ENCODE data around the gene FZD1.
A peak's percentile ranks its signal among the peaks of the same experiment; 100 is the strongest.

FZD1 gene

GRCh38 chr7:91264046-91264923 lies at the start of gene FZD1:
FZD1 (plus strand) TSS chr7:91264433; CDS start chr7:91264881, 448 bp downstream.
- DNase-seq, result peak; percentile 98 to 99 (median 98)

DNA sequence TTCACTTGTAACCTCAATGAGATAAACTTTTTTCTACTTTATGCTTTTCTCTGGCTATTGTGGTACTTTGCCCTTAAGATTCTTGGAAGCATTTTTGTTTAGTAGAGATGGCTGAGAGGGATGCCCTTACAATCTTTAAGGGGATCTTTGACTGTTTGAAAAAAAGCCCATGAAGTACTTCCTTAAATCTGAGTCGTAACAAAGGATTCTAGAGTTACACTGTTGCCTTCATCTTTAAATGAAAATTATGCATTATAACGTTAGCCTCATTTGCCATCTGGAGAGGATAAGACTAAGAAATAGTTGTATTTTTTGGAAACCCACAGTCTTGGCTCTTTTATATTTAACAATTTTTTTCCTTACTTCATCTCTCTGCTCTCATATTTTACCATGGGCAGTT lies 37.8 kb upstream of the FZD1 start:
- no peak for DNase-seq

DNA sequence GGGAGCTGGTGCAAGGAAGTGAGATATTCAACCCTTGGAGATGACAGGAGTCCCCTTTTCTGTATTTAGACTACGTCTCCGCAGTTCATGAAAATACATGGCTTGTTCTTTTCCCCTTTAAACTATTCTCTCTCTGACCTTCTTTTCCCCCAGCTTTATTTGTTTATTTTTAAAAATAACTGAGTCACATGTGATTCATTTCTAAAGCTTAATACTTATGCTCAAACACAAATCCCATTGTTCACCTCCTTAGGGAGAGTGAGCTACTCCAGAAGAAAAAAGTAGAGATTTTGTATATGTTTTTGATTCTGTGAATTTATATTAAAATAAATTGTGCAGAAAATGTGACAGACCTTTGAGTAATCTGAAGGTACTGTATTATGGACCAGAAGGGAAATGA lies 35.9 kb upstream of the FZD1 start:
- no peak for DNase-seq

GRCh38 chr7:91228927-91229558 lies 35.2 kb upstream of the FZD1 start:
- DNase-seq, result no peak

GRCh38 chr7:91230100-91230499 lies 34.1 kb upstream of the FZD1 start:
- DNase-seq, result no peak

DNA sequence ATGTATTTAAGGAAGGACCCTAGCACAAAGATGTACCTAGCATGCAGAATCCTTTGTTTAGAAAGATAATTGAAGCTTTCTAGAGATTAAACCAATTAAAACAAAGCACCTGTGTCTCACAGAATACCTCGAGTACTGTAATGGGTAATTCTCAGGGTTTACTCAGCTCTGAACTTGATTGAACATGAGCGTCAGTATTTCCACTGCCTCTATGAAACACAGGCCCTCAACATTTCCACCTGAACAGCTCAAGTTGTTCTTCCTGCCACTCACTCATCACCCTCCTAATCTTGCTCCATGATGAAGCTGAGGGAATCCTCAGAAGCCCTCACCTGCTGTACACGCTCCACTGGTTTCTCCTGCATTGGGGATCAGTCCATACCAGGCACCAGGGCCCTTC lies 33.7 kb upstream of the FZD1 start:
- DNase-seq, result no peak

- DNase-seq, result no peak
These were observed 31.0 kb upstream of the FZD1 start for GRCh38 chr7:91233212-91233611.

DNA sequence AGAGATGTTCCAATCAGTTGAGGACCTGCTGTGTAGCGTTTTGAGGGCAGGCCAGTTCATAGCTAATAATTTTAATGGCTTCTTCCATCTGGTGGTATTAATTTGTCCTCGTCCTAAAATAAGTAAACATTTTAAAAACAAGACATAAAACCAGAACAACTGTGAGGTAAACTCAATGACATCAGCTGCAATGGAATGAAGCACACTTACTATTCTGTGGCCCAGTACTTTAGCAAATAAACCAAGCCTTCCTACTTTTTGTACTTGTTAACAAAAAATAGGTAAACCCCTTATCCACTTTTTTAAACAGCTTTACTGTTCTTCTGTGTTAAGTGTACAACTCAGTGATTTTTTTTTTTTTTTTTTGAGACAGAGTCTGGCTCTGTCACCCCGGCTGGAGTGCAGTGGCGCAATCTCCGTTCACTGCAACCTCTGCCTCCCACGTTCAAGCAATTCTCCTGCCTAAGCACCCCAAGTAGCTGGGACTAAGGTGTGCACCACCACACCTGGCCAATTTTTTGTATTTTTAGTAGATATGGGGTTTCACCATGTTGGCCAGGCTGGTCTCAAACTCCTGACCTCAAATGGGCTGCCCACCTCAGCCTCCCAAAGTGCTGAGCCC lies 28.9 kb upstream of the FZD1 start:
- no peak for DNase-seq

DNA sequence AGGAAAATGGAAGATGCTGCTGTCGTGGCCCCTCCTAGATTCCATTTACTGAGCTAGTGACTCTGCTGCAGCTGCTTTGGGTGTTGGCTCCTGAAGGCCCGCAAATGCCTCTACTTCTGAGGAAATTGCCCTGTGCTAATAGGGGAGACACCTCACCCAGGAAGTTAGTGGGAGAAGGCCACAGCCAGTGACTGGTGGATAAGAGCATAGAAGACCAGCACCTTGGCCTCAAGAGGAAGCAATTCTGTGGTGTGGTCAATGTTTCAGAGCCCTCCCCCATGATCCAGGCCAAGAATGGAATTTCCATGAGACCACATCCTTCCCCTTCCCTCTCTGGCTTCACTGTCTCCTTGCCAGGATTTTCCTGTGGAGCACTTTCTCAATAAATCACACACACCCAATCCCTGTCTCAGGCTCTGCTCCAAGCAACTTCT lies 25.0 kb upstream of the FZD1 start:
- peak; percentile 86 to 93 (median 89) for DNase-seq

GRCh38 chr7:91239772-91240171 lies 24.5 kb upstream of the FZD1 start:
- no peak for DNase-seq

GRCh38 chr7:91240376-91240941 lies 23.8 kb upstream of the FZD1 start:
- peak; percentile 41 to 78 (median 73) for DNase-seq

GRCh38 chr7:91242097-91242844 lies 22.0 kb upstream of the FZD1 start:
- DNase-seq, result no peak

DNA sequence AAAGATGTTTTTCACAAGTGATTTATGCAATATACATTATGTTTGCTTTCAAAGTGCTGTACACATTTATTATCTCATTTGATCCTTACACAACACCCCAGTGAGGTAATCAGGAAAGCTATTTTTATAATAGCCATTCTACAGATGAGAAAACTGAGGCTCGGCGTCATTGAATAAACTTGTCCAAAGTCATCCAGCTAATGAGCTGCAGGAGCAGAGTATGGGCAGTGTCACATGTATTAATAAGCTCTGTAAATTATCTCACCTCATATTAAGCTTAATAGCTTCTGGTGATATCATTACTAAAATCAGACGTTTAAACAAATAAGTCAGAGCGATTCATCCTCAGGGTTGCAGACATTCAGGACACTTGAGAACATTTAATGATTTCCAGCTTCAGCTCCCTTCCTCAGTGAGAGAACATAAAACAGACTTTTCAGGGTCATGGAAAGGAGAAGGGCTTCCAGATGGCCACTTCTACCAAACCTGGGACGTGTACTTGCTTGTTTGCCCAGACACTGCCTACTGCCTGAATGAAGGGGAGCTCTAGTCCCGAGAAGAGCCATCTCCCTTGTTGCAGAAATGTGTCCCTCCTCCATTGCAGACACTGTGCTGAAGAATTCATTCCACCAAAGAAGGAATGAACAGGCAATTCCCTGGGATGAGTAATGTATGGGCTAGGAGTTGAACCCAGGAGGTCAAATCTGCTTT lies 20.5 kb upstream of the FZD1 start:
- no peak for DNase-seq

GRCh38 chr7:91247500-91247899 lies 16.7 kb upstream of the FZD1 start:
- no peak for DNase-seq

DNA sequence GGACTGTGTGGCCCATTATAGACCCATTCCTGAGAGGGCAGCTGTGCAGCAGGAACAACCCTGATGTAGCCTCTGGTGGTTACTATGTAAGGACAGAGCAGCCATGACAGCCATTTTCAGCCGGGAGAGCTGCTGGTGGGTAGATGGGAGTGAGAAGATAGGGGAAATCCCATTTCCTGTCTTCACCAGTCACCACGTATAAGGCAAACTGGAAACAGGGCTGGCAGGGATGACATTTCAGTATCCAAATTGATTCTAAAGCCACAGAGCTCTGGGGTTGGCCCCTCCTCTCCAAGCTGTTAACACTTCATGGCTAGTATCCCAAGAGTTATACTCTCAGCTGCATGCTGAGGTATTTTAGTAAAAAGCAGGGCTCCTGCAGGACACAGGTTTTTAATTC lies 15.2 kb upstream of the FZD1 start:
- peak in 2 of 3 donors; percentile 34 to 36 for DNase-seq

DNA sequence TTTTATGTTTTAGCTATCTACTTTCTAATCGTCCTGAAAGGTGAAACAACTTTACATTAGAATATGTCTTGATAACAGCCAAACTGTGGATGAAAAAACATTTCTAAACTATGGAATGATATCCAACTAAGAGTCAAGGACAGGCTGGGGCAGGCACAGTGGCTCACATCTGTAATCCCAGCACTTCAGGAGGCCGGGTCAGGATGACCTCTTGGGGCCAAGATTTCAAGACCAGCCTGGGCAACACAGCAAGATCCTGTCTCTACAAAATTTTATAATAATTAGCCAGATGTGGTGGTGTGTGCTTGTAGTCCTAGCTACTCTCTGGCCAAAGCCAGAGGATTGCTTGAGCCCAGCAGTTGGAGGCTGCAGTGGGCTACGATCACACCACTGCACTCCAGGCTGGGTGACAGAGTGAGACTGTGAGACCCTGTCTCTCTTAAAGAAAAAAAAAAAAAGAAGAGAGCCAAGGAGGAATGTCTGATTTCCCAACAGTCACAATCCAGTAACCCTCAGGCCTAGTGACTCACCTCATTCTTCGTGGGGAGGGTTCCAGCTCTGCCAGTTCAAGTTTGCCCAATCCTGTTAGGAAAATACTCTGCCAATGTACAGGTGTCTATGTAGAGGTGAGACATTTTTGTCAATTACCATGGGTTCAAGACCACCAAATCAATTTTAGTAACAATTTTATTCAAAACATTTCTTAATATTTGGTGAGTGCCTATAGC lies 14.6 kb upstream of the FZD1 start:
- no peak for DNase-seq

DNA sequence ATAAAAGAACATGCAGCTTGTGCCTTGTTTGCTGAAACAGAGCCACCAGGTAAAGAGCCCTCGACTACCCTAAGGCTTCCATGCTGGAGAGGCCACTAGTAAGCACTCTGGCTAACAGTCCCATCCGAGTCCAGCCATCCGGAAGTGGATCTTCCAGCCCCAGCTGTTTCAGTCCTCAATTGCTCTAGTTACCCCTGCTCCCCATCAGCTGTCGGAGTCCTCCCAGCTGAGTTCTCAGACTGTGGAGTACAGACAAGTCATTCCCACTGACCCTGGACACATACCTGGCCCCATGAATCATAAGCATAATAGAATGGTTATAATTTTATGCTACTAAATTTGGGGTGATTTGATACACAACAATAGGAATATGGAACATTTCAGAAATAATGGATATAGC lies 13.5 kb upstream of the FZD1 start:
- DNase-seq, result no peak

GRCh38 chr7:91251877-91252276 lies 12.4 kb upstream of the FZD1 start:
- DNase-seq, result no peak

DNA sequence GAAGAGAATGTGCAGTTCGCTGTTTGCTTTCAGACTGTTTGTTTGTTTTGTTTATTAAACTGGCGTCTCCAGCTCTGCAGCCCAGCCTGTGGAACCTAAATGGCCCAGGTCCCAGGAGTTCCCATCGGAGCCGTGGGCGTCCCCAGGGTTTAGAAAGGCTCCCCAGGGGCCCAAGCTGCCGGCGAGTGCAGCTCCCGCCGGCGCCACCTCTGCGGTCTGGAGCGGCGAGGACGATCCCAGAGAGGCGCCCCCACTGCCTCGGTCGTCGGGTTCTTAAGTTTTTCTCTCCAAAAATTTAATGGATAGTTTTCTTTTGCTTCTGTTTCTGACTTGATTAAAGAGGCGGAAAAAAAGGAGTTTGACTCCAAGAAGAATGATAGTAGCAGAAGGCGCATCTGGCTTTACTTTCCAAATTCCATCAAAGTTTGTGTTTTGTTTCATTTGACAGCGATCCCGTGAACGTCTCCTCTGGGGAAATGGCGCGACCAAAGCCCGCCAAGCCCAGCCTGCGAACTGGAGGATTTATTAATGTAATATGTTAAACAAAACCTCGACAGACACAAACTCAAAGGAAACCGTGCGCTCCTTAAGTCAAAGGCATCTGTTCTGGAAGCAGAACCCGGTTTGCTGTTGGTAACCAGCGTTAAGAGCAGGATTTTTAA lies 718 bp upstream of the FZD1 start:
- peak; percentile 44 to 71 (median 46) for DNase-seq

- peak; percentile 66 to 79 (median 70) for DNase-seq
These were observed 870 bp downstream of the FZD1 start for GRCh38 chr7:91264924-91265681.

Data from suppressor macrophage treated with lipopolysaccharide for 1 hour (primary cell).